ENCODE measurements around the gene OCA2.
A peak's percentile ranks its signal among the peaks of the same experiment; 100 is the strongest.
"Not testable (repeated sequence)": the region's sequence is repeated elsewhere in the genome, so short reads cannot be mapped to it uniquely, and the experiment has no call there.

Gene OCA2
- 0 to 0.04 reads per million in 2 experiments for total RNA-seq

DNA sequence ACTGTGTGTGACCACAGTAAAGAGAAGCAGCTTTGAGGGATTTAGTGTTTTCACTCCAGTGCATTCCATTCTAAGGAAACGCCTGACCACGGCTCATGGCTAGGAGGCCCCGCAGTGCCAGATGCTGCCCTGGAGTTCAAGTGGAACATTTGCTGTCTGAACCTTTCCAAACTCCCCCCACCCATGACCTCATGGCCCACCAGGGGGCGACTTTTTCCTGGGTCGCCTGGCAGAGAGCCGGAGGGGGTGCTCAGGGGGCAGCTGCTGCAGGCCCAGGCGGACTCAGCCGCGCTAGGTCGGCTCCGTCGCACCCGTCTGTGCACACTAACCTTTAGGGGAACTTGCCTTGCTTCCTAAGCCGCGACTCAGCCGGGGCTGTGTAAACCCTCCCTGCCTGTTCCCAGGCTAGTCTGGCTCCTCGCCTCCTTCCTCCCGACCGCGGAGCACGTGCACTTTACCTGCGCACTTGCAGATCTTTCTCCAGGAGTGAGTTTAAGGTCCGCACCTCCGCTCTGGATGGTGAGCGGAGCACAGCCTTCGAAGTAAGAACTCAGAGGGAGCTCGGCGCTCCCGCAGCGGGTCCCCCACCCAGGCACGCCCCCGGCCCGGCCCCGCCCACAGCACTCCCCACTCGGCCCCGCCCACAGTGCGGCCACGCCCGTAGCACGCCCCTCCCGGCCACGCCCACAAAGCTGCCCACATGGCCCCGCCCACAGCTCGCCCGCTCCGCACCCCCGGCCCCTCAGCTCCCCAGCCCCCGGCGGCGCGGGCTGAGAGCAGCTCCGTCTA, at the start of gene OCA2:
Gene OCA2 (minus strand): TSS at position 550 of the 789 bp plus-strand sequence. CDS start 17,441 bp downstream, outside the sequence.
- peak; percentile 45 for DNase-seq (ENCODE audit: low read depth)

- DNase-seq (ENCODE audit: low read depth): no peak
Measured at GRCh38 chr15:28147801-28148200, 48.7 kb upstream of the OCA2 start.

DNA sequence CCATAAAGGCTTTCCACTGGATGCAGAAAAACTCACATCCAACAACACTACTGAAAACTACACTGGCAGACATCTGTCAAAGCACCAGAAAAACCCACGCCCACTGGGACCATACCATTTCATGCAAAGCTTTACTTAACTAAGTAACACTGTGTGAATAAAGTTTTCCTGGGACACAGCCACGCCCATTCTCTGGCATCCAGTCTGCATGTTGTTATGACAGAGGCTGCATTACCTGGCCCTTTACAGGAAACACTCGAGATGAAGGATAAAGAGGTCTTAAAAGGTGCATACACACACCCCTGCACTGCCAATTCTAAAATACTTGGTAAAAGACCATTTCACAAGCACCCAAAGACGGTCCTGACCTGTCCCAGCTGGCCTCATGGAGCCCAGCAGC, 46.3 kb upstream of the OCA2 start:
- DNase-seq (ENCODE audit: low read depth): not testable (repeated sequence)

DNA sequence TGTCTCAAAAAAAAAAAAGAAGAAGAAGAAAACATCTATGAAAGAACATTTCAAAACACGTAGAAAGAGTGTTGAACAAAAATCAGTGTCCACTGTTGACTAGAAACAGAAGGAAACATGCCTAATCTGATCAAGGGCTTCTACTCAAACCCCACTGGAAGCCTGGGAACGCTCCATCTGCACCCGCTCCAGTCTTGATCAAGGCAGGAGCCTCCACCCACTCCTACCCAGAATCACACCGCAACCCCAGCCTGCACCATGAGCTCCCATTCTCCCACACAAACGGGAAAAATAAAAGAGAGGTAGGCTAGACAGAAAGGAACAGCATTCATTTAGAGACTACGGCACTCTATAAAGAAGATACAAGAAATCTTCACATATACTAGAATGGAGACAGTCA, 40.9 kb upstream of the OCA2 start:
- DNase-seq (ENCODE audit: low read depth): no peak

DNA sequence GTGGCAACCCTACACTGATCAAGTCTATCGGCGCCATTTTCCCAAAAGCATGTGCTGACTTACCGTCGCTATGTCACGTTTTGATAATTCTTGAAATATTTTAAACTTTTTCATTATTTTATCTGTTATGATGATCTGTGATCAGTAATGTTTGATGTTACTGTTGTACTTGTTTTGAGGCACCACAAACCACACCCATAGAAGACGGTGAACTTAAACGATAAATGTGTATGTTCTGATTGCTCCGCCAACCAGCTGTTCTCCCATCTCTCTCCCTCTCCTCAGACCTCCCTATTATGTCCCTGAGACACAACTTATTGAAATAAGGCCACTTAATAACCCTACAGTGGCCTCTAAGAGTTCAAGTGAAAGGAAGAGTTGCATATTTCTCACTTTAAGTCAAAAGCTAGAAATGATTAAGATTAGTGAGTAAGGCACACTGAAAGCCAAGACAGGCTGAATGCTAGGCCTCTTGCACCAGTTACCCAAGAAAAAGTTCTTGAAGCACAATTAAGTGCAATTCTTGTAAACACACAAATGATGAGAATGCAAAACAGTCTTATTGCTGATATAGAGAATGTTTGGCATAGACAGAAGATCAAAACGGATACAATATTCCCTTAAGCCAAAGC, 38.4 kb upstream of the OCA2 start:
- DNase-seq (ENCODE audit: low read depth): not testable (repeated sequence)

DNA sequence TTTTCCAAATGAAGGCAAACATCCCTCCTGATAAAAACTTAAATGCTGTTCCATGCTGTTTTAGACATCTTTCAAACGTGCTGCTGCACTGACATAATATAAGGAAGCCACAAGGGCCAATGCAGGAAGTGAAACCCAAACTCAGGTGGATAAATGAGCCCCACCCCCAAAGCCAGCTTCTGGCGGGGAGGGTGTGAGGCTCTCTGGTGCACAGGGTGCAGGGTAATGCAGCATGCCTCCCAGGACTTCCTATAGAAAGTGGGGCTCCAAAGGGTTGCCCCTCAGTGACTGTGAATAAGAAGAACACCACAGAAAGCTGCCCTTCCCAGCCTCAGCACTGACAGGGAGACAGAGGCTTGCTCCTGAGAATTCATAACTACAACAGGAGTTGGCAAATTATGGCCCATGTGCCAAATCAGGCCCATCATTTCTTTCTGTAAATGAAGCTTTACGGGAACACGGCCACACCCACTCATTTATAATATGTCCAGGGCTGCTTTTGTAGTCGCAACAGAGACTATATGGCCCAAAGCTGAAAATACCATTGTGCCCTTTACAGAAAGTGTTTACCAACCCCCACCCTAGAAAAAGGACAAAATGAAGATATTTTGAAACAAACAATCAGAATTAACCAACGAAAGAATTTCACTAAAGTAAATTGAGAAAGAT, 37.3 kb upstream of the OCA2 start:
- DNase-seq (ENCODE audit: low read depth): not testable (repeated sequence)

DNA sequence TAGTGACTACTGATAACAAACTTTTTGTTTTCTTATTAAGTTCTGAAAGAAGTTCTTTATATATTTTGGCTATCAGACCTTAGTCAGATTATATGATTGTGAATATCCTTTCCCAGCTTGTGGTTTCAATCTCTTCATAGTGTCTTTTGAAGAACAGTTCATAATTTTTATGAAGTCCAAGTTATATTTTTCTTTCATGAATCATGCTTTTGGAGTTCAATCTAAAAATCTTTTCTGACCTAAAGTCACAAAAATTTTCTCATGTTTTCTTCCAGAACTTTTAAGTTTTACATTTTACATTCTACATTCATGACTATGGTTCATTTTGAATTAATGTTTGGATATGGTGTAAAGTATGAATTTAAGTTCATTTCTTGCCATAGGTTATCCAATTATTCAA, 34.2 kb upstream of the OCA2 start:
- DNase-seq (ENCODE audit: low read depth): no peak

GRCh38 chr15:28132524-28133275, 33.6 kb upstream of the OCA2 start:
- no peak for DNase-seq (ENCODE audit: low read depth)

DNA sequence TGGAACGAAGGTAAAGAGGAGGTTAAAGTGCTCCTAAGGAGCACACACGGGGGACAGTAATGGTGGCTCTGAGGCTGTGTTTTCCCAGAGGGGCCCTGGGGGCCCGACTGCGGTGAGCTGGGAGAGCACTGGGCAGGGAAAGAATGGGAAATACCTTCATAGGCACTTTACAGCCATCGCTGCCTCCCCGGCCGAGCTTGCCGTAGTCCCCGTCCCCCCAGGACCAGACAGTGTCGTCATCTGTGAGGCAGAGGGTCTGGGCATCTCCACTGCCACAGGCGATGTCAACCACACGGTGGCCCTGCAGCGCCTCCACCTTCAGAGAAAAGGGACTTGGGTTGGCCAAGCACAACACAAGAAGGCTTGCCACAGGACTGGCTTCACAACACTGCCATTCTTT, 32.8 kb upstream of the OCA2 start:
- DNase-seq (ENCODE audit: low read depth): no peak

GRCh38 chr15:28131400-28131799, 32.3 kb upstream of the OCA2 start:
- no peak for DNase-seq (ENCODE audit: low read depth)

DNA sequence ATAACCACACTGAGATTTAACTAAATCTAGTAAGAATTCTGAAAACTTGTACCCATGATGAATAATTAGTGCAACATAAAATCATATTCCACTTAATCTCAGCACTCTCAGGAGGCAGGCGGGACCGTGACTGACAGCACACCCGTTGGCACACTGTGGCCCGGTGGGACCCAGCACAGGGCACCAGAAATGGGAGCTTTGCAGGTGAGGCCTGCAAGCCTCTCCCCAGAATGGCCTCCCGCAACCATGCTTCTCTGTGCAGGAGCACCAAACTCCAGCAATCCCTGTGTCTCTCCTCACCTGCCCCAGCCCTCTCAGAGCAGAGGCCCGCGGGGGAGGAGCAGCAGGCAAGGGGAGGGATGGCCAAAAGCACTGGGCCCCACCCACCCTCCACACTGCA, 31.5 kb upstream of the OCA2 start:
- DNase-seq (ENCODE audit: low read depth): no peak

DNA sequence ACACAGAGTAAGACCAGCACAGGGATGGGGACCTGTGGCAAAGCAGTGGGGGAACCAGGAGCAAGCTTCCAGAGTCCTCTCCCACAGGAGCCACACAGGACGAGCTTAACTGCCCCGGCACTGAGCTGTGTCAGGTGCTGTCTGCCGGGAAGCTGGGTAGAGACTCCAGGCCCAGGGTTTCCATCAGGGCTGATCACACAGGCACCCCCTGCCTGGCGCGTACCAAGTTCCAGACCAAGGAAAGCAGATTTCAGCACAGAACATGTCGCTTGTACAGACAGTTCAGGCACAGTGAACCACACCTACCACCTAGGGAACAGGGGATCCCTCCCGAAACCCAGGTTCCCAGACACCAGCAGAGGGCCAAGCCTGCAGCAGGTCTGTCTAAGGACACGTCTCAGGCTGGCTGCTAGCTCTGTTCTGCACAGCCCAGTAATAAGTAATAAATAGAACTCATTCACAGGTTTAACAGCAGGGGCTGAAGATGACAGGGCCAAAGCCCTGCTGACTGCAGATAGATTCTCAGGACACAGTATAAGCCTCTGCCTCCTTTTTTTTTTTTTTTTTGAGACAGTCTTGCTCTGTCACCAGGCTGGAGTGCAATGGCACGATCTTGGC, 30.2 kb upstream of the OCA2 start:
- no peak for DNase-seq (ENCODE audit: low read depth)

GRCh38 chr15:28128031-28128430, 28.9 kb upstream of the OCA2 start:
- DNase-seq (ENCODE audit: low read depth): no peak

DNA sequence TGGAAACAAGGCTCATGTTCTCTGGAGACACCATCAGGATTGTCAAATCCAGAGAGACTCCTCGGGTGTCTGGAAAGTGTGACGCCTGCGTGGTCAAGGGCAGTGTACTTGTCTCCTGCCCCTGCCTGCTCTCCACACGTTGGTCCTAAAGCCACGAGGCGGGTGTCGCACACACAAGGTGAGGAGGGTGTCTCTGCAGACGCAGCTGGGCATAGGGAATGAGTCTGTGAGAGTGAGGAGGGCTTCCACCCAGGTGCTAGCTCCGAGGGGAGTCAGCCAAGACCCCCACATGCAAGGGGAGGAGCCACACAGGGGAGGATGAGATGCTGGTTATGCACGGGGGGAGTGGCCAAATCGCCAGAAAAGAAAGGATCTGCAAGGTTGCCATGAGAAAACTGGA, 27.9 kb upstream of the OCA2 start:
- no peak for DNase-seq (ENCODE audit: low read depth)

GRCh38 chr15:28125673-28126651, 26.8 kb upstream of the OCA2 start:
- DNase-seq (ENCODE audit: low read depth): no peak

GRCh38 chr15:28124841-28125240, 25.7 kb upstream of the OCA2 start:
- no peak for DNase-seq (ENCODE audit: low read depth)

- no peak for DNase-seq (ENCODE audit: low read depth)
Measured at GRCh38 chr15:28123408-28124023, 24.4 kb upstream of the OCA2 start.

DNA sequence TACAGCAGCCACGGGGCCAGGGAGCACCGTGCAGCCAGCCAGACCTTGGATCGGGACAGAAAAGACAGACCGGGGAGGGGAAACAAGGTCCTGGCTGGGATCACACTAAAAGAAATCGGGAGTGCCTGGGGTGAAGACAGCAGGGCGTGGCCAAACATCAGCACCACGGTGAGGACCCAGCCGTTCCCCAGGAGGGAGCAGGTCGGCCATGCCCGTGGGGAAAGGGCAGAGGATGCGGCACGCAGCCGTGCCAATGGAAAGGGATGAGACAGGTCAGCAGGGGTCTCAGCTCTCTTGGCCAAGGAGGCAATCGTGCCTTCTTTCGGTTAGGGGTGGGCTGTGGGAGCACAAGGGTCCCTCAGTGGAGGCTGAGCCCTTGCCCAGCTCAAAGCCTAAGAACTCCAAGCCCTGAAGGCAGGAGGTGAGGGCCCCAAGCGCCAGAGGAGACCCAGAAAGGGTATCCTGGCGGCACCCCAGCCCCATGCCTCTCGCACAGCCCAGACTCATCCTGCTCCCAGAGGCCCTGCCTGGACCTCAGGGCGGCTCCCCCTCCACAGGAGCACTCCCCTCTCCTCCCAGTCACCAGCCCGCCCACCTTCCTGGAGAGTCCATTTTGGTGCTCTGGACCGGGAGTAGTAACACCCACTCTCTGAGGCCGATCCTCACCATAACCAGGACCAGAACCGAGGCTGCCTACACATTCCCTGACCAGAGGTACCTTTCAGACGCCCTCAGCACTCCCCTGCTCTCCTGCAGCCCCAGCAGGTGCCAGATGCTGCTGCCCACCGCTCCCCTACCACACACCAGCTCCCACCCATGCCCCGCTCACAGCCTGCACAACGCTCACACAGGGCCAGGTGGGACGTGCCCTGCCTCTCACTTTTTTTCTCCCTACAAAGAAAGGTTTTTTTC, 23.2 kb upstream of the OCA2 start:
- no peak for DNase-seq (ENCODE audit: low read depth)

- DNase-seq (ENCODE audit: low read depth): not testable (repeated sequence)
Measured at GRCh38 chr15:28121577-28121976, 22.5 kb upstream of the OCA2 start.
